ENCODE data around the gene MACF1. TPM values are rescaled to one million over a fixed set of nuclear protein-coding genes. Genes with fewer than 3 reads are reported as not detected.

Gene MACF1
- total RNA-seq, 1 donor from 2014 or later, result 694 TPM

DNA sequence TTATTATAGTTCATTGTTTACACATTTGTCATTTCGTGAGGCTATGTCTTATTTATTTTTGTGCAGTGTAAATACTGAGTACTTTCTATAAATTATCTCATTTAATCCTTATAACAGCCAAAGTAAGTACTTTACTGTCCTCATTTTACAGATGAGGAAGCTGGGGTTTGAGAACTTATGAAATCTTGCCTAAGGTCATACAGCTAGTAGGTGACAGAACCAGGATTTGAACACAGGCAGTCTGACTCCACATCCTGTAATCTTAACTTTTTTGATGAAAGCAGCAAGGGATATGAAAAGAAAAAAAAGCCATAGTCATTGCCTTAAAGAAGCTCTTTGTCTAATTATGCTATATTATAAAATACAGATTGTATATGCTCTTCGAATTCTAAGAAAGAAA lies 179.8 kb downstream of the MACF1 start:
- Histone ChIP-seq H3K4me2 (ENCODE audit: low read length) (no peak overlapping the region), H3K79me2 (ENCODE audit: insufficient read depth, low read length) (peaks cover 22% of the 10 kb centered on the region), H3K4me3 (ENCODE audit: insufficient read depth, low read depth, low read length) (no peak overlapping the region), H4K20me1 (ENCODE audit: insufficient read depth, low read length) (no peaks in the 10 kb centered on the region), H3K27me3 (ENCODE audit: insufficient read depth, low read length) (no peaks in the 10 kb centered on the region), H3K4me1 (ENCODE audit: insufficient read depth, low read length) (peaks cover 24% of the 10 kb centered on the region), H3K36me3 (ENCODE audit: insufficient read depth, low read length) (peaks cover 45% of the 10 kb centered on the region), H3K9ac (ENCODE audit: low read length) (no peak overlapping the region), H2AFZ (ENCODE audit: low read depth, low read length) (no peak overlapping the region), H3K27ac (ENCODE audit: low read depth, low read length) (no peak overlapping the region), H3K9me3 (ENCODE audit: insufficient read depth, low read depth, low read length) (no peaks in the 10 kb centered on the region)
- Mint-ChIP-seq H3K27me3 (ENCODE audit: low read depth, unreplicated experiment) (no peaks in the 10 kb centered on the region), H3K27ac (ENCODE audit: unreplicated experiment) (peak overlapping the region; percentile 53), H3K36me3 (ENCODE audit: low read depth, unreplicated experiment) (peaks cover 30% of the 10 kb centered on the region), H3K9me3 (ENCODE audit: unreplicated experiment) (no peaks in the 10 kb centered on the region), H3K4me3 (ENCODE audit: unreplicated experiment) (no peak overlapping the region), H3K4me1 (ENCODE audit: low read depth, unreplicated experiment) (peaks cover 34% of the 10 kb centered on the region)
- FAIRE-seq (no peak), DNase-seq (ENCODE audit: low read depth) (no peak)
- TF ChIP-seq, protein P1, sequence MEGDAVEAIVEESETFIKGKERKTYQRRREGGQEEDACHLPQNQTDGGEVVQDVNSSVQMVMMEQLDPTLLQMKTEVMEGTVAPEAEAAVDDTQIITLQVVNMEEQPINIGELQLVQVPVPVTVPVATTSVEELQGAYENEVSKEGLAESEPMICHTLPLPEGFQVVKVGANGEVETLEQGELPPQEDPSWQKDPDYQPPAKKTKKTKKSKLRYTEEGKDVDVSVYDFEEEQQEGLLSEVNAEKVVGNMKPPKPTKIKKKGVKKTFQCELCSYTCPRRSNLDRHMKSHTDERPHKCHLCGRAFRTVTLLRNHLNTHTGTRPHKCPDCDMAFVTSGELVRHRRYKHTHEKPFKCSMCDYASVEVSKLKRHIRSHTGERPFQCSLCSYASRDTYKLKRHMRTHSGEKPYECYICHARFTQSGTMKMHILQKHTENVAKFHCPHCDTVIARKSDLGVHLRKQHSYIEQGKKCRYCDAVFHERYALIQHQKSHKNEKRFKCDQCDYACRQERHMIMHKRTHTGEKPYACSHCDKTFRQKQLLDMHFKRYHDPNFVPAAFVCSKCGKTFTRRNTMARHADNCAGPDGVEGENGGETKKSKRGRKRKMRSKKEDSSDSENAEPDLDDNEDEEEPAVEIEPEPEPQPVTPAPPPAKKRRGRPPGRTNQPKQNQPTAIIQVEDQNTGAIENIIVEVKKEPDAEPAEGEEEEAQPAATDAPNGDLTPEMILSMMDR (IDR thresholded peaks at IDR 0.05; ENCODE audit: insufficient read depth, low read depth, low read length), result no peak
- no peak for TF ChIP-seq EZH2 (IDR thresholded peaks at IDR 0.05; ENCODE audit: insufficient read depth, low read length)

DNA sequence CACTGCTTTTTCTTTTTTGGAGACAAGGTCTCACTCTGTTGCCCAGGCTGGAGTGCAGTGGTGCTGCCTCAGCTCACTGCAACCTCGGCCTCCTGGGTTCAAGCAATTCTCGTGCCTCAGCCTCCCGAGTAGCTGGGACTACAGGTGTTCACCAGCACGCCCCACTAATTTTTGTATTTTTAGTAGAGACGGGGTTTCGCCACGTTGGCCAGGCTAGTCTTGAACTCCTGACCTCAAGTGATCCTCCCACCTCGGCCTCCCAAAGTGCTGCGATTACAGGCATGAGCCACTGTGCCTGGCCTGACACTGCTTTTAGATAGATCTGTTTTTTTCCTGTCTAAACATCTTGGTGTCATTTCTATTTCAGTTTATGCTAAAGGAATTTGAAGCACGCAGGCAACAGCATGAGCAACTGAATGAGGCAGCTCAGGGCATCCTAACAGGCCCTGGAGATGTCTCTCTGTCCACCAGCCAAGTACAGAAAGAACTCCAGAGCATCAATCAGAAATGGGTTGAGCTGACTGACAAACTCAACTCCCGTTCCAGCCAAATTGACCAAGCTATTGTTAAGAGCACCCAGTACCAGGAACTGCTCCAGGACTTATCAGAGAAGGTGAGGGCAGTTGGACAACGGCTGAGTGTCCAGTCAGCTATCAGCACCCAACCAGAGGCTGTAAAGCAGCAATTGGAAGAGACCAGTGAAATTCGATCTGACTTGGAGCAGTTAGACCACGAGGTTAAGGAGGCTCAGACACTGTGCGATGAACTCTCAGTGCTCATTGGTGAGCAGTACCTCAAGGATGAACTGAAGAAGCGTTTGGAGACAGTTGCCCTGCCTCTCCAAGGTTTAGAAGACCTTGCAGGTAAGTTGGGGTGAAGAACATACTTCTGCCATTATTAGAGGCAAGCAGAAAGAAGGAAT lies 180.8 kb downstream of the MACF1 start:
- H3K36me3 Mint-ChIP-seq (ENCODE audit: low read depth, unreplicated experiment), result peaks cover 32% of the 10 kb centered on the region
- Histone ChIP-seq H2AFZ (ENCODE audit: low read depth, low read length) (no peak overlapping the region), H3K9me3 (ENCODE audit: insufficient read depth, low read depth, low read length) (no peaks in the 10 kb centered on the region), H3K4me1 (ENCODE audit: insufficient read depth, low read length) (peaks cover 26% of the 10 kb centered on the region), H3K79me2 (ENCODE audit: insufficient read depth, low read length) (peaks cover 32% of the 10 kb centered on the region), H3K27me3 (ENCODE audit: insufficient read depth, low read length) (no peaks in the 10 kb centered on the region), H3K9ac (ENCODE audit: low read length) (no peak overlapping the region), H4K20me1 (ENCODE audit: insufficient read depth, low read length) (no peaks in the 10 kb centered on the region), H3K4me2 (ENCODE audit: low read length) (no peak overlapping the region), H3K27ac (ENCODE audit: low read depth, low read length) (peak overlapping the region; percentile 14), H3K36me3 (ENCODE audit: insufficient read depth, low read length) (peaks cover 45% of the 10 kb centered on the region), H3K4me3 (ENCODE audit: insufficient read depth, low read depth, low read length) (no peak overlapping the region)
- DNase-seq (ENCODE audit: low read depth) (no peak), FAIRE-seq (no peak)
- H3K9me3 Mint-ChIP-seq (ENCODE audit: unreplicated experiment), result no peaks in the 10 kb centered on the region
- H3K4me1 Mint-ChIP-seq (ENCODE audit: low read depth, unreplicated experiment), result peaks cover 35% of the 10 kb centered on the region
- H3K4me3 Mint-ChIP-seq (ENCODE audit: unreplicated experiment), result no peak overlapping the region
- peak overlapping the region; percentile 18 for H3K27ac Mint-ChIP-seq (ENCODE audit: unreplicated experiment)
- H3K27me3 Mint-ChIP-seq (ENCODE audit: low read depth, unreplicated experiment), result no peaks in the 10 kb centered on the region
- TF ChIP-seq, protein P1 (IDR thresholded peaks at IDR 0.05; ENCODE audit: insufficient read depth, low read depth, low read length), result no peak
- TF ChIP-seq EZH2 (IDR thresholded peaks at IDR 0.05; ENCODE audit: insufficient read depth, low read length), result no peak

DNA sequence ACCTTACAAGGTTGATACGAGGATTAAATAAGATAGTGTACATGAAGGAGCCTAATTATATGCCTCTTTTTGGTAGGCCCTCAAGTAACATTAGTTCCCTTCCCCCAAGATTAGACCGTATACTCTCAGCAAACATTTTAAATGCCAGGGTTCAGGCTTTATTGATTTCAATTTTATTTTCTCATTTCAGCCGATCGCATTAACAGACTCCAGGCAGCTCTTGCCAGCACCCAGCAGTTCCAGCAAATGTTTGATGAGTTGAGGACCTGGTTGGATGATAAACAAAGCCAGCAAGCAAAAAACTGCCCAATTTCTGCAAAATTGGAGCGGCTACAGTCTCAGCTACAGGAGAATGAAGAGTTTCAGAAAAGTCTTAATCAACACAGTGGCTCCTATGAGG lies 182.5 kb downstream of the MACF1 start:
- FAIRE-seq (no peak), DNase-seq (ENCODE audit: low read depth) (no peak)
- Mint-ChIP-seq H3K9me3 (ENCODE audit: unreplicated experiment) (no peaks in the 10 kb centered on the region), H3K4me3 (ENCODE audit: unreplicated experiment) (no peak overlapping the region), H3K4me1 (ENCODE audit: low read depth, unreplicated experiment) (peaks cover 44% of the 10 kb centered on the region), H3K27ac (ENCODE audit: unreplicated experiment) (peak overlapping the region; percentile 77), H3K27me3 (ENCODE audit: low read depth, unreplicated experiment) (no peaks in the 10 kb centered on the region), H3K36me3 (ENCODE audit: low read depth, unreplicated experiment) (peaks cover 33% of the 10 kb centered on the region)
- Histone ChIP-seq H3K27me3 (ENCODE audit: insufficient read depth, low read length) (no peaks in the 10 kb centered on the region), H3K27ac (ENCODE audit: low read depth, low read length) (peak overlapping the region; percentile 48), H3K4me2 (ENCODE audit: low read length) (peak overlapping the region; percentile 40), H3K36me3 (ENCODE audit: insufficient read depth, low read length) (peaks cover 43% of the 10 kb centered on the region), H3K9ac (ENCODE audit: low read length) (peak overlapping the region; percentile 6), H3K4me3 (ENCODE audit: insufficient read depth, low read depth, low read length) (no peak overlapping the region), H4K20me1 (ENCODE audit: insufficient read depth, low read length) (peaks cover 4% of the 10 kb centered on the region), H2AFZ (ENCODE audit: low read depth, low read length) (no peak overlapping the region), H3K4me1 (ENCODE audit: insufficient read depth, low read length) (peaks cover 34% of the 10 kb centered on the region), H3K79me2 (ENCODE audit: insufficient read depth, low read length) (peaks cover 32% of the 10 kb centered on the region), H3K9me3 (ENCODE audit: insufficient read depth, low read depth, low read length) (no peaks in the 10 kb centered on the region)
- TF ChIP-seq, protein P1 (IDR thresholded peaks at IDR 0.05; ENCODE audit: insufficient read depth, low read depth, low read length), result no peak
- no peak for TF ChIP-seq EZH2 (IDR thresholded peaks at IDR 0.05; ENCODE audit: insufficient read depth, low read length)
